ENCODE measurements around the gene ABCB1. TPM values are rescaled to one million over a fixed set of nuclear protein-coding genes. Genes with fewer than 3 reads are reported as not detected.

ABCB1 gene
- total and polyA plus RNA-seq, 3 donors from 2014 or later = 6.5 to 8.6 (median 7.1) TPM

- Histone ChIP-seq H3K4me3 (no peak overlapping the region), H3K4me1 (no peaks in the 10 kb centered on the region), H3K27me3 (no peaks in the 10 kb centered on the region), H3K9me3 (no peaks in the 10 kb centered on the region), H3K36me3 (ENCODE audit: low read depth, missing control alignments) (no peaks in the 10 kb centered on the region), H3K27ac (no peak overlapping the region)
- TF ChIP-seq, protein P1, sequence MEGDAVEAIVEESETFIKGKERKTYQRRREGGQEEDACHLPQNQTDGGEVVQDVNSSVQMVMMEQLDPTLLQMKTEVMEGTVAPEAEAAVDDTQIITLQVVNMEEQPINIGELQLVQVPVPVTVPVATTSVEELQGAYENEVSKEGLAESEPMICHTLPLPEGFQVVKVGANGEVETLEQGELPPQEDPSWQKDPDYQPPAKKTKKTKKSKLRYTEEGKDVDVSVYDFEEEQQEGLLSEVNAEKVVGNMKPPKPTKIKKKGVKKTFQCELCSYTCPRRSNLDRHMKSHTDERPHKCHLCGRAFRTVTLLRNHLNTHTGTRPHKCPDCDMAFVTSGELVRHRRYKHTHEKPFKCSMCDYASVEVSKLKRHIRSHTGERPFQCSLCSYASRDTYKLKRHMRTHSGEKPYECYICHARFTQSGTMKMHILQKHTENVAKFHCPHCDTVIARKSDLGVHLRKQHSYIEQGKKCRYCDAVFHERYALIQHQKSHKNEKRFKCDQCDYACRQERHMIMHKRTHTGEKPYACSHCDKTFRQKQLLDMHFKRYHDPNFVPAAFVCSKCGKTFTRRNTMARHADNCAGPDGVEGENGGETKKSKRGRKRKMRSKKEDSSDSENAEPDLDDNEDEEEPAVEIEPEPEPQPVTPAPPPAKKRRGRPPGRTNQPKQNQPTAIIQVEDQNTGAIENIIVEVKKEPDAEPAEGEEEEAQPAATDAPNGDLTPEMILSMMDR (IDR thresholded peaks at IDR 0.05) = no peak
- no peak for TF ChIP-seq POLR2A (IDR thresholded peaks at IDR 0.05)
- 94% methylated on average over 6 of the region's 6 CpGs for WGBS, 2 donors
- intact Hi-C loops (cut with DNase I; ENCODE audit: low total_unique reads) = no loop called here
- DNase-seq = no peak
Observed at GRCh38 chr7:87545760-87546159, 54.9 kb downstream of the ABCB1 start.

GRCh38 chr7:87543623-87544022 is 57.1 kb downstream of the ABCB1 start:
- 79 to 93% methylated on average over 1 of the region's 1 CpG for WGBS, 2 donors
- TF ChIP-seq, protein P1 (IDR thresholded peaks at IDR 0.05) = no peak
- TF ChIP-seq POLR2A (IDR thresholded peaks at IDR 0.05) = no peak
- no peak for DNase-seq
- no peaks in the 10 kb centered on the region for H3K9me3 ChIP-seq
- no peaks in the 10 kb centered on the region for H3K4me1 ChIP-seq
- intact Hi-C loops (cut with DNase I; ENCODE audit: low total_unique reads) = no loop called here
- H3K36me3 ChIP-seq (ENCODE audit: low read depth, missing control alignments) = no peaks in the 10 kb centered on the region
- no peak overlapping the region for H3K27ac ChIP-seq
- no peak overlapping the region for H3K4me3 ChIP-seq
- H3K27me3 ChIP-seq = no peaks in the 10 kb centered on the region

DNA sequence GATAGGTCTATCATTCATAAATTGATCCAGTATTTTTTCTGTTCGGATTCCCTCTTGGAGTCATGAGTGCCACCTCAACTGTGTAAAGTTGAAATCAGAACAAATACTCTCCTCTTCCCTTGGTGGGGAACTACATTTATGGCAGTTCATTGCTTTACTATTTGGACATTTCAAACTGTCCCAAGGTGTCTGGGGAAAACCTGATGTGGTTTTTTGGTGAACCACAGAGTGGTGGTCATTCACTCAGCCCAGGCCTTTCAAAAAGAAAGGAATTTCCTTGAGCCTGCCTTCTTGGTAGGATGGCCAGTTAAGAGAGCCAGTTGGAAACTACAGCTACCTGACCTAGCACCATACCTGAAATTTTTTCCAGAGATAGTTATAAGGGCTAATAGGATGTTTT is 59.0 kb downstream of the ABCB1 start:
- TF ChIP-seq, protein P1 (IDR thresholded peaks at IDR 0.05) = no peak
- Histone ChIP-seq H3K36me3 (ENCODE audit: low read depth, missing control alignments) (no peaks in the 10 kb centered on the region), H3K27me3 (no peaks in the 10 kb centered on the region), H3K9me3 (no peaks in the 10 kb centered on the region), H3K4me1 (no peaks in the 10 kb centered on the region), H3K27ac (no peak overlapping the region), H3K4me3 (no peak overlapping the region)
- no peak for DNase-seq
- 89 to 96% methylated on average over 1 of the region's 1 CpG for whole genome bisulfite sequencing, 2 donors
- intact Hi-C loops (cut with DNase I; ENCODE audit: low total_unique reads) = no loop called here

- intact Hi-C loops (cut with DNase I; ENCODE audit: low total_unique reads) = no loop called here
- H3K36me3 ChIP-seq (ENCODE audit: low read depth, missing control alignments) = no peaks in the 10 kb centered on the region
- H3K27ac ChIP-seq = no peak overlapping the region
- no peak overlapping the region for H3K4me3 ChIP-seq
- H3K9me3 ChIP-seq = no peaks in the 10 kb centered on the region
- TF ChIP-seq, protein P1 (IDR thresholded peaks at IDR 0.05) = no peak
- no peak for TF ChIP-seq POLR2A (IDR thresholded peaks at IDR 0.05)
- no peak for DNase-seq
- WGBS, 2 donors = 45 to 50% methylated on average over 1 of the region's 1 CpG
- H3K4me1 ChIP-seq = no peaks in the 10 kb centered on the region
- H3K27me3 ChIP-seq = no peaks in the 10 kb centered on the region
Observed at GRCh38 chr7:87538052-87538451, 62.6 kb downstream of the ABCB1 start.

DNA sequence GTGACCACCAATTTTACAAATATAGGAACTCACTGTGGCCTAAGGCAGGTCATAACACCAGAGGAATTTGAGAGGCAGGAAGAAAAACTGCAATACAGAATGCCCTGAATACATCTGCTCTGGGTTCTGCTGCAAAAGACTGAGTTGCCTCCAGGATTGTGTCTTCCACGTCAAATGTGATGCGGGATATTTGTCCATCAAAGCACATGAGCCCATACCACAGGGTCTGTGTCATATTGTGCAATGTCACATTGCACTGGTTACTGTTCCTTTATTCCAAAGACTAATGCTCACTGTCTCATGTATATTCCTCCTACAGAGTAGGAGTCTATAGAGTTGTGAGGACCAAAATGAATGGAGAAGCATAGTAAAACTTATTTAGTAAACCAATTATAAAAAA is 66.6 kb downstream of the ABCB1 start:
- Histone ChIP-seq H3K4me3 (no peak overlapping the region), H3K27ac (no peak overlapping the region), H3K27me3 (no peaks in the 10 kb centered on the region), H3K36me3 (ENCODE audit: low read depth, missing control alignments) (no peaks in the 10 kb centered on the region), H3K4me1 (no peaks in the 10 kb centered on the region), H3K9me3 (no peaks in the 10 kb centered on the region)
- no peak for DNase-seq
- intact Hi-C loops (cut with DNase I; ENCODE audit: low total_unique reads) = no loop called here
- no peak for TF ChIP-seq POLR2A (IDR thresholded peaks at IDR 0.05)
- 90 to 96% methylated on average over 2 of the region's 2 CpGs for WGBS, 2 donors
